Nucleus accumbens (tissue), 56 donors: ENCODE data around the gene TEAD2.

Source experiments
- DNase-seq, 56 donors: peaks; one replicate each; lab custom pipeline; 2025; lab: John Stamatoyannopoulos, UW

The TEAD2 gene

GRCh38 chr19:49297403-49297802 lies 64.8 kb downstream of the TEAD2 start:
- DNase-seq: no peak

- no peak for DNase-seq
Observed at GRCh38 chr19:49295208-49295880, 66.9 kb downstream of the TEAD2 start.

GRCh38 chr19:49294401-49294800 lies 67.8 kb downstream of the TEAD2 start:
- DNase-seq: no peak
